ENCODE results near the gene ZNF771.
"Not testable (repeated sequence)": the region's sequence is repeated elsewhere in the genome, so short reads cannot be mapped to it uniquely, and the experiment has no call there.

Gene ZNF771

GRCh38 chr16:30461426-30461825 lies 54.0 kb downstream of the ZNF771 start:
- H3K36me3 ChIP-seq (ENCODE audit: control insufficient read depth in 5 of 5, insufficient read depth in 5 of 5, low read length in 5 of 5); H3K27me3 ChIP-seq (ENCODE audit: control insufficient read depth in 5 of 5, insufficient read depth in 4 of 5, low read length in 5 of 5); H3K4me3 ChIP-seq (ENCODE audit: low read depth in 1 of 5, low read length in 5 of 5): not testable (repeated sequence)

GRCh38 chr16:30464078-30464477 lies 56.7 kb downstream of the ZNF771 start:
- no peak overlapping the region for H3K27ac ChIP-seq (ENCODE audit: low read depth, low read length)
- H3K4me1 ChIP-seq (ENCODE audit: control insufficient read depth in 5 of 5, insufficient read depth in 5 of 5, low read length in 5 of 5), result peaks cover 0 to 3% (median under 1%) of the 10 kb centered on the region in 5 donors
- H3K9ac ChIP-seq (ENCODE audit: low read length in 5 of 5), result no peak overlapping the region
- no peak overlapping the region for H3K4me3 ChIP-seq (ENCODE audit: low read depth in 1 of 5, low read length in 5 of 5)
- H3K36me3 ChIP-seq (ENCODE audit: control insufficient read depth in 5 of 5, insufficient read depth in 5 of 5, low read length in 5 of 5), result no peaks in the 10 kb centered on the region
- H3K27me3 ChIP-seq (ENCODE audit: control insufficient read depth in 5 of 5, insufficient read depth in 4 of 5, low read length in 5 of 5), result no peaks in the 10 kb centered on the region
- H3K9me3 ChIP-seq (ENCODE audit: control insufficient read depth in 5 of 5, low read length in 5 of 5), result no peaks in the 10 kb centered on the region

More at GRCh38 chr16:30461426-30461825, 54.0 kb downstream of the ZNF771 start:
- not testable (repeated sequence) for H3K27ac ChIP-seq (ENCODE audit: low read depth, low read length); H3K4me1 ChIP-seq (ENCODE audit: control insufficient read depth in 5 of 5, insufficient read depth in 5 of 5, low read length in 5 of 5); H3K9me3 ChIP-seq (ENCODE audit: control insufficient read depth in 5 of 5, low read length in 5 of 5); H3K9ac ChIP-seq (ENCODE audit: low read length in 5 of 5)
